ENCODE data around the gene CALN1.

Gene CALN1

DNA sequence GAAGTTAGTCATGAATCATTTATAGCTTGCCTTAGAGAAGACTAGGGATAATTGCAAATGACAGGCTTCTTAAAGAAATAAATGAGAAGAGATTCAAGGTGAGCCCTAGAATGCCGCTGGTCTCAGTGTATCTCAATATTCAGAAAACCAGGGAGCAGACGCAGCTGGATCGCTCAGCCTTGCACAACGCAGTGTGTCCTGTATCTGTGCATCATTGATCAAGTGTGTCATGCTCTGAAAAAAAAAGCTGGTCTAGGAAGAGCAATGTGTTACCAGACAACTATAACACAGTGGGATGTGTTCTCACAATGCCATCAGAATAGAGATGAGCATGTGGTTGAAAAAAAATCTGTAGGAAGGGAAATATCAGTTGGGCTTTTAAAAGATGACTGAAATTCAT is 230.1 kb downstream of the CALN1 start:
- DNase-seq (ENCODE audit: low read depth), result no peak

DNA sequence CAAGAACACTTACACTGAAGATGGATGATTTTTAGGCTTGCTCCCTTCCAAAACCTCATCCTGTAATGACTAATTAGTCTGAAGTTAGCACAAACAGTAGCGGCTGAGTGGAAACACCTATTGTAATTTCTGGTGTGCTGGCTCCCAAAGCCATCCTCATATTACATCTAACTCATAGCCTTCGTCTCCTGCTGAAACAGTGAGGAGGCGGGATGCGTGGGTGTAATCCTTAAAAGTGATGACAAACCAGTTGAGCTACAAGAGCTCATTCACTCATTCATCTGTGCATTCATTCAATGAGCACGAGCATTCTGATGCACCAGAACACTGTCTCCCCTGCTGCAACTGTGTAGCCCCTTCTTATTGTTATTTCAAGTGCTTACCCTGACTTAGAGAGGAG is 235.3 kb downstream of the CALN1 start:
- DNase-seq (ENCODE audit: low read depth), result no peak

DNA sequence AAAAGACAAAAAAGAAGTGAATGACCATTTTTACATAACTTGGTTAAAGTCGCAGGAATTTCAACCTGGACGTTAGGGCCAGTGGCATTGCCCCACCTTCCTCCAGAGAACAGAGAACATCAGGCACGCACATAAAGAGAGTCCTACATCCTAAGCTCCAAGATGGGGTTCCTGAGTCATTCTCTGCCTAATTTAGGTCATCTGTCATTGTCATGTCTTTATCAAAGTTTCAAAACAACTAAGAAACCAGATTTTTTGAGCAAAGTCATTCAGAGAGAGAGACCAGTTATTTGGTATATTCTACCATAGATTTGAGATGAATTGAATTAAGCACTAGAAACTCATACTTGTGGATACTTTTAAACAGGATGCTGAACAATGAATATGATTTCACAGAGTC is 241.7 kb downstream of the CALN1 start:
- DNase-seq (ENCODE audit: low read depth), result no peak

DNA sequence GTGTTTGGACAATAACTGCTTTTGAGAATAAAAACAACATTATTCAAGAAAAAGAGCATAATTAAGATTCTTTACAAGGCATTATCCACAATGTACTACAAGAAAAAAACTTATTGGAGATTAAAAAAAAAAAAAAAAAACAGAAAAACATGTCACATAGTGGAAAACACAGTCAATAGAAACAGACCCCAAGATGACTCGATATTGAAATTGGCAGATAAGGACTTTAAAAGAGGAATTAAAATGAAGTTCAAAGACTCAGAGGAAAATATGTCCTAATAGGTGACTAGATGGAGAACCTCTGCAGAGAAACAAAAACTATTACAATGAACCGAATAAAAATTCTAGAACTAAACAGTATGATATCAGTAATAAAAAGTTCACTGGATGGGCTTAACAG is 248.9 kb downstream of the CALN1 start:
- DNase-seq (ENCODE audit: low read depth), result no peak

DNA sequence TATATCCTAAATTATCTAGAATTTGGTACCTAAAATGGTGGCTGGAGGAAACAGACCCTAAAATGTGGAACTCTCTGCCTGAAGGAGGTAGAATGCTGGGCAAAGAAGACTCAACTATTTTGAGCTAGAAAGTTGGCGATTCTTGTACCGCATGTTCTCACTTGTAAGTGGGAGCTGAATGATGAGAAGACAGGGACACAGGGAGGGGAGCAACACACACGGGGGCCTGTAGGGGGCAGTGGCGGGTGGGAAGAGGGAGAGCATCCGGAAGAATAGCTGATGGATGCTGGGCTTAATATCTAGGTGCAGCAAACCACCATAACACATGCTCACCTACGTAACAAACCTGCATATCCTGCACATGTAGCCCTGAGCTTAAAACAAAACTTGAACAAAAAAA is 250.6 kb downstream of the CALN1 start:
- DNase-seq (ENCODE audit: low read depth), result no peak

DNA sequence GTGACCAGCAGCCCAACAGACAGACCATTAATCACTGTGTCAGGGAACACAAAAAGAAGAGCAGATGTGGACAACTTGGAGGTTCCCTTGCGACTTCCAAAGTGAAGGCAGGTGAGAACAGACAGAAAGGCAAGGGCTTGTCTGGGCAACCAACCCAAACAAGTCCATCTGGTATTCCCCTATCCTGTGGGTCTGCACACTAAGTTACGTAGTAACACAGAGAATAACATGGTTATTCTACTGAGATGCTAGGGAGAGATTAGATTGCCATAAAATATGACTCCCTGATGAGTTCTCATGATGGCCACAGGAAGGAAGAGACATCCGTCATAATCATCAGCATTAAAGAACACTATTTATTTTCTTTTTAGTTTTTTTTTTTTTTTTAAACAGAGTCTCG is 252.2 kb downstream of the CALN1 start:
- no peak for DNase-seq (ENCODE audit: low read depth)

DNA sequence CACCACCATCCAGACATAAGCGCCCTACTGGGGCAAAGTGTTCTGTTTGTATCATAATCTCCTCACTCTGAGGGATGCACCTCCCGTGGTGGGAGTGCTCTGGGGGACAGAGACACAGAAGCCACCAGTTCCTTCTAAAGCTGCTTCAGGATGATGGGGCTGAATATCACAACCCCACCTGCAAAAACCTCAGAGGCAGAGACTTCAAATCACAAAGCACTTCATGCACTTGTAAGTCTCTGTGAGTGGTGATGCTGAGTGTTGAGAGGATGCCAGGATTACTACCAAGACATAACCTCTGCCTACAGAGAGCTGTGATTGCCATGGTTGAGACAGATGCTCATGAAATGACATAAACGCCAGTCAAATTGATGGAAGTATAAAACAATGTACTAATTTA is 255.5 kb downstream of the CALN1 start:
- no peak for DNase-seq (ENCODE audit: low read depth)

DNA sequence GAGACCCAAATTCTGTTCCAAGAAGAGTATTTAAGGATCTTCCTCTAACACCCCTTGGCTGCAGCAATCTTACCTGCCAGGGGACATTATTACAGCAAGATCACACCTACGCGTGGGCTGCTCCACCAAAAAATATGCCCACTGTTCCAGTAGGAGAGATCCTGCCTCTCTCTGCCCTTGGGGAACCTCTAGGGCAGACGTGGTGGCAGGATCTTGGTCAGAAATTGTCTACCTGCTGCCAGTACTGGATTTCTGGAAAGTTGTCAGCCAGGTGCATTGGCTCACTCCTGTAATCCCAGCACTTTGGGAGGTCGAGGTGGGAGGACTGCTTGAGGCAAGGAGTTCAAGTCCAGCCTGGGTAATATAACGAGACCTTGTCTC is 259.0 kb downstream of the CALN1 start:
- no peak for DNase-seq (ENCODE audit: low read depth)

DNA sequence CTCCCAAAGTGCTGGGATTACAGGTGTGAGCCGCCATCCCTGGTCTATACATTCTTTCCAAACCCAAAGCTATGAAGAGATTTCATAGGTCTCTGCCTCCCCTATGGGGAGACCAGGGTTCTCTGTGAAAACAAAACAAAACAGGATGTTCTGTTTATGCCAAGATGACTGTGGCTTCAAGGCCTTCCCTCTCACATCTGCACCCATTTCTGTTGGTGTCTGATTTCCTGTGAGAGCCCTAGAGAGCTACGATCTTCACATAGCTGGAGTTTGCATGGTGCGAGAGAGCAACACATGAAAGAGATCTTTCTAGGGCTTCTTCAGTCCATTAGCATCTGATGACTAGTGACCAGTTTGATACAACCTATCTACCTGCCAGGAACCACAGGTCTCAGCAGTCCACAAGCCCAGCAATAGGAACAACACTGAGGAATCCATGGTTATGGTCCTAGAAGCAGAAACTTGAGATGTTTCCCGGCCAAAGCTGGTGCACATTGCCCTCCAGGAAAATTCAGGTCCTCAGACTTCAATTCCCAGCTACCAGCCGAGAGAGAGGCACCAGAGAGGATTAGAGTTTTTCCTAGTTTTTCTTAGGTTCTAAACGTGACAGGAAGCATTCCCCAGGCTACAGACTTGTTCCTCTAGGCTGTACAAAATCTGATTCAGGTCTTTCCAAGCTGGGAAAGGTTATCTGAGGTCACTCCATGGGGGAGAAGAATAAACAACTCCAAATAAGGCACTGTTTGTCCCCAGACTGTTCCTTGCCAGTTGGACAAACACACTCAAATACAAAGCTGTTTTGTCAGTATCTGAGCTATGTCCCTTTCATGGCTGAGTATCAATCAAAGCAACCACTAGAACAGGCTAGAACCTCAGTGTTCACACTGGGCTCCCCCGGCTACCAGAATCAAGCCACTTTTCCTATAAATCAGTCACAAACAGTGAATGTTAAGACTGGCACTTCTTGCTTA is 259.7 kb downstream of the CALN1 start:
- DNase-seq (ENCODE audit: low read depth), result no peak

DNA sequence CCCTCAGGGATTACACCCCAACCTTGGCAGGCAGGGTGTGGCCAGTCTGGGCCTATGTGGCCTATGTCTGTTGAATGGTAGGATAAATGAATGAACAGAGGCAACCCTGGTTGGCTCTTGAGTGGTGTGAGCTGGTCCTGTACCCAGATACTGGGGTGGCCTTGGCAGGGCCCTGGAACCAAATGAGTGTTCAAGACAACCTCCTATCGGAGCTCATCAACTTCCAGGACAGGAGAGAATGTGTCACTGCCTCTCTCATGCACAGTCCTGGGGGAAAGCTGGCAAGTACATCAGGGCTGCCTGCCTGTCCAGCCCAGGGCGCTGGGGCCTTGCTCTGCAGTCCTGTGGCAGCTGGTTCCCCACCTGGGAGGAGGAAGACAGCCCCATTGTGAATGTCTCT is 271.6 kb downstream of the CALN1 start:
- DNase-seq (ENCODE audit: low read depth), result no peak

DNA sequence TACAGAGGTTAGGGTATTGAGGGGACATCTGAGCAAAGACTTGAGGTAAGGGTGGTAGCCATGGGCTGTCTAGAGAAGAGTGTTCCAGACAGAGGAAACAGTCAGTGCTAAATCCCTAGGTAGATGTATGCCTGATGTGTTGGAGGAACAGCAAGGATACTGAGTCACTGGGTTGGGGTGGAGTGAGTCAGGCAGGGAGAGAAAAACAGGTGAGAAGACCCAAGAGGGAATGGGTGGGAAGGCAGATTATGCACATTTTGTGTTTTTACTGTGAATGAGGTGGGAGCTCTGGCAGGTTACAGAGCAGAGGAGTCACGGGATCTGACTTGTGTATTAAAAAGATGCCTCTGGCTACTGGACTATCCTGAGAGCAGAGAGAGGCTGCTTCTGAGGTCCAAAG is 285.0 kb downstream of the CALN1 start:
- DNase-seq (ENCODE audit: low read depth), result no peak

DNA sequence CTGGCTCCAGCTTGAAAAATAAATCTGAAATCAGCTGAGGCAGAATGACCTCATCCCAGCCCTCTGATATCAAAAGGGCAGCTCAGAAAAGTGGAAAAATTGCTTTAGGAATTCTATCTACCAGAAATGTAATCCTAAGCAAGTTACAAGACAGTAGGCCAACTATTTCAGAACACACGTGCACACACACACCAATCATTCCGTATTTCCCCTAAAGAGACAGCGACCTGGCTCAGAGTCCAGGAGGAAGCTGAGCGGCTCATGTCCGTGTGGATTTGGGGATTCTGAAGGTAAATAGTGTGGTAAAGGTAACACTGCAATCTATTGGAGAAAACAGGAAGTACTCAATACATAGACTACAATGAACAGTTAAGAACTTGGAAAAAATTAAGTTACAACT is 288.2 kb downstream of the CALN1 start:
- DNase-seq (ENCODE audit: low read depth), result no peak

DNA sequence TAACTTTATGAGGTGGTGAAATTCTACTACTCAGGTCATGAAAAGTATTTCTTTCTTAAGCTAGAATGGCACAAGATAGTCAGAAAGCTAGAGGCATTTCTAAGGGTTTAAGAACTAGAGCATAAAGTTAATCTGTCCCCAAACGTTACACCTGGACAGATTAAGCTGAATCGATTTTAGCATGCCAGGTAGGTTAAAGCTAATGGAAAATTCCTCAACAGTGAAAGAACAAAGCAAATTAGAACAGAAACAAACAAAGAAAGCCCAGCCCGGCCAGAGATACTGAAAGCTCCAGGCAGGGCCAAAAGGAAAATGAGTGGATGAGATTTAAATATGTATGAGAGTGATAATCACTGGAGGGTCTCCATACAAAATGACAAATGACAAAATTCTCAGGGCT is 293.8 kb downstream of the CALN1 start:
- no peak for DNase-seq (ENCODE audit: low read depth)

DNA sequence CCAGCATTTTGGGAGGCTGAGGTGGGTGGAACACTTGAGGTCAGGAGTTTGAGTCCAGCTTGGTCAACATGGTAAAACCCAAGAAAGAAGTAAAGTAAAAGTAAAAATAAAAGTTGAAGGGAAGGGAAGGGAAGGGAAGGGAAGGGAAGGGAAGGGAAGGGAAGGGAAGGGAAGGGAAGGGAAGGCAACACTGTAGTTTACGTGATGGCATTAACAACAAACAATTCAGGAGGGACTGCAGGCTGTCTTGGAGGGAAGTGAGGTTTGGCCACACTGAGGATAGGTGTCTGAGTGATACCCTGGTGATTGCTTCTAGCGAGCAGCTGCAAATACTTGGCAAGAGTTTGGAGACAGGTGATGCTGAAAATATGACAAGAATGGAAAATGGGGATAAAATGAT is 298.0 kb downstream of the CALN1 start:
- DNase-seq (ENCODE audit: low read depth), result no peak

DNA sequence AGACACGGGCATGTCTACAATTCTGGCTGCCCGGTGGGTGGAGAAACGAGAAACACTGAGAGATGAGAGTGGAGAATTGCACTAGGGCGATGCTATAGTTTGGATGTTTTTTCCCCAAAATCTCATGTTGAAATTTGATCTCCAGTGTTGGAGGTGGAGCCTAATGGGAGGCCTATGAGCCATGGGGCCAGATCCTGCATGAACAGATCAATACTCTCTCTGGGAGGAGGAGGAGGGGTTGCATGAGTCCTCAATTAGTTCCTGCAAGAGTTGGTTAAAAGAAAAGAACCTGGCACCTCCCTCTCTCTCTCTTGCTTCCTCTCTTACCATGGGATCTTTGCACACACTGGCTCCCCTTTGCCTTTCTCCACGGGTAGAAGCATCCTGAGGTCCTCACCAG is 299.1 kb downstream of the CALN1 start:
- DNase-seq (ENCODE audit: low read depth), result no peak

DNA sequence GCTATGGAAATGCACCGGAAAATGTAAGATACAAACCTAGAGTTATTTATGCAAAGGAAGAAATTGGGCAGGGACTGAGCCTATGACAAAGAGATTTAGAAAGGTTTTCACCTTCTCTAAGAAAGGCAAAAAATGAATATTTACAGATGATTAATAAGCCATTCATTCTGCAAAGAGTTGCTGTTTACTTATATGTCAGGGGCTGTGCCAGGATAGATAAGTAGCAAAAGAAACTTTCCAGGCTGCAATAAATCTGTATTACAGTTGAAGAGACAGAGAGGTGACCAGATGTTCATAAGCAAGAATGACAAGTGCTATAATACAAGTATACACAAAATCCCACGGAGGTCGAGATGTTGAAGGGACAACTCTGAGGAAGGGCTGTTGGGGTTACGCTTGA is 299.6 kb downstream of the CALN1 start:
- DNase-seq (ENCODE audit: low read depth), result no peak

DNA sequence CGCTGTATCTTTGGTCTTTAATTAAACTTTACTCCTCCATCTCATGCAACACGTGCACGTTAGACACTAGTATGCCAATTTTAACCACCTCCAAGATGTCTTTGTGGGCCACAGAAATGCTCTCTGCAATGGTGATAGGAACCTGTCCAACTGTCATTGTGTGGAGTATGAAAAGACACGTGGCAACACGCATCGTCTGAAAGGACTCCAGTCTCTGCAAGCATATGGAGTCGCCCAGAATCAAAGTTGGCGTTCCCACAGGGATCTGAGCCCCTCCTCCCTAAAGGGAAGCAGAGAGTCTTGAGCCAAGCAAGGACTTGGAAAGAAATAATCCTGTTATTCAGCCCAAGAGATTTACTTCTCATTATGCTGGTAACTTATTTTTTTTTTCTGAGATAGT is 301.1 kb downstream of the CALN1 start:
- DNase-seq (ENCODE audit: low read depth), result no peak

DNA sequence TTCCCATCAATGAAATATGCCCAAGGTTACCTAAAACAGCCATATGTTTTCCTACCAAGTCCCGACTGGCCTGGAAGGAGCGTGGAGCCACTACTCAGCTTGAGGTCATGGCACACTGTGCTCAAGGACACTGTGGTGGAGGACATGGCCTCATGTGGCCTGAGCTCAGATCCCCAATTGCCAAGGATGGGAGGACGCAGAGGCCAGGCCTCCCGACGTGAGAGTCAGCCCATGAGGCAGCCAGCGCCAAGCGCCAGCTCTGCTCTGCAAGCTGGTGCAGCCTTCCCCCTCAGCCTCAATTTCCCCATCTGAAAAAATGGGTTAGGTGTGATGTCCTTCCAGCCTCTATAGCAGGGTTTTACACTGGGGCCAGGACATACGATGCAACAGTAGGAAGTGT is 302.6 kb downstream of the CALN1 start:
- no peak for DNase-seq (ENCODE audit: low read depth)

DNA sequence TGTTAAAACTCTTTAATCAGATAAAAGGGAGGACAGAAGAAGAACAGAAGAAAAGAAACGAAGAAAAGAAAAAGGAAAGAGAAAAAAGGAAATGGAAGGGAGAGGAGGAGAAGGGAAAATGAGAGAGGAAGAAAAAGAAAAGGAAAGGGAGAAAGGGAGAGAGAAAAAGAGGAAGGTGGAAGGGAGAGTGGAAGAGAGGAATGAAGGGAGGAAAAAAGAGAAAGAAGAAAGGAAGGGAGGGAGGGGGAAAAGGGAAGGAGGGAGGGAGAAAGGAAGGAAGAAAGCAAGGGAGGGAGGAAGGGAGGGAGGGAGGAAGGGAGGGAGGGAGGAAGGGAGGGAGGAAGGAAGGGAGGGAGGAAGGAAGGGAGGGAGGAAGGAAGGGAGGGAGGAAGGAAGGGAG is 305.7 kb downstream of the CALN1 start:
- DNase-seq (ENCODE audit: low read depth), result no peak

DNA sequence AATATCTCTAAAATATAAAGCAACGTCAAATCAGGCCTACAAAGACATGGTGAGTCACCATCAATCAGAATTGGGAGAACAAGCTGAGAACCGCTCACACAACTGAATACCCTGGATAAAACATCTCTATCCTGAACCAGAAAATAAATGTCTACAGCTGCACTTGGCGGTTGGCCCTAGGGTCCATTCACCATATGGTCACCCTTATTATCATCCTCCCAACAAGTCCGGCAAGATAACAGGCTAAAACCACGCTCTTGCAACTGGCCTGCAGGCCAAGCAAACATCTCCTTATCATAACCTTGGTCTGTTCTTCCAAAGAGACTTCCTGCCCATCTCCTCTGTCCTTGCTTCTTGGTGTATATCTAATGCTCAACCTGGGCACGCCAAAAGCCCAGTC is 310.7 kb downstream of the CALN1 start:
- DNase-seq (ENCODE audit: low read depth), result no peak

DNA sequence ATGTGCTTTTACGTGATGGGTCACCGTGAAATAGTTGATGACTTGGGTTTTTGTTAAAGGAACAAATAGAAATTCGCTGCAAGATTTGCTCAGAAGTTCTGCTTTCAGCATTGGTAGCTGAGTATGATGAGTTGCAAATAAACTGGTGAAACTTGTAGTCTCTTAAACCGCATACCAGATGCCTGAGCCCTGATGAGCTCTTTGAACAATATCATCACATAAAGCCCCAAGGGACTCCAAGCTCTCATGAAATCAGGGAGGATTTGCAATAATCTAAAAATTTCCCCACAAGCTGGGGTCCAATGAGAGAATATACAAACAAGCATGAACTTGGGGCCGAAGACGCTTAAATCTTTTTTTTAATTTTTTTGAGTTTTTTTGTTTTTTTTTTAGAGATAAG is 312.4 kb downstream of the CALN1 start:
- no peak for DNase-seq (ENCODE audit: low read depth)

DNA sequence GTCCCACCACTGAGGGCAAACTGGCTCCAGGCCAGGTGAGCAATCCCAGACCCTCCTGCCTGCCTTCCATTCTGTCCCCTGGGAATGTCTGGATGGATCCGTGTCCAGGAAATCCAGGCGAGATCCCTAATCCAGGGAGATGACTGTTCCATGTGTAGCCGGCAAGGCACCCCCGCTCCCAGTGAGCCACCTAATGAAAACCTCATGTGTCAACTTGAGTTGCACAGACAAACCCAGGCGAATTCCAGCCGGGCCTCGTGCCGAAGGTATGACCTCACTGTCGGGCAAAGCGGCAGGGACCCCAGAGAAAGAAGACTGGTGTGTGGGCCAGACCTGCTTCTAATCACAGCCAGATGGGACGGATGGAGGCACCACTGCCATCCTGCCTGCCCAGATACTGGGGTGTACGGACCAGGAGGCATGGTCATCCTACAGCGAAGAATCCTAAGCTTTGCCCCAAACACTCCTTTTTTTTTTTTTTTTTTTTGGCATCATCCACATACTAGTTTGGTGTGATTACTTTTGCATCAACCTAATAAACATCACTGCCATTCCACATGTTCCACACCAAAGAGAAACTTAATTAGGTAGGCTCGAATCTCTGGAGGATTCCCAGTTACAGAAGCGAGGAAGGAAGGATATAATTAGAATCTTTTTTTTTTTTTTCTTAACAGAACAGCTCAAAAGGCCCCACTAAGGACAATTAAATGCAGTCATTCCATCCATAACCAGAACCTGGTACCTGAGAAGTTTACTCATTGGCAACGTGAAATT is 313.1 kb downstream of the CALN1 start:
- DNase-seq (ENCODE audit: low read depth), result no peak

DNA sequence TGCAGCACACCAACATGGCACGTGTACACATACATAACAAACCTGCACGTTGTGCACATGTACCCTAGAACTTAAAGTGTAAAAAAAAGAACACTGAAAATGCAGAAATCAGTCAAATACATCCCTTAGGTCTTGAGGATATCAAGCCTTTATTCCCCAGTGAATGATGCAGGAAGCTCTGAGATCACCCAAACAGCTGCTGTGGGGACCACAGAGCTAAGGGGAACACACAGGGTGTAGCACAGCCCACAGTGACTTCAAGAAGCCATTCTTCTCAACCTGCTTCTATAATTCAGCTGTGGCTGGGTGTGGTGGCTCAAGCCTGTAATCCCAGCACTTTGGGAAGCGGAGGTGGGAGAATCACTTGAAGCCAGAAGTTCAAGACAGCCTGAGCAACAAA is 314.9 kb downstream of the CALN1 start:
- no peak for DNase-seq (ENCODE audit: low read depth)

DNA sequence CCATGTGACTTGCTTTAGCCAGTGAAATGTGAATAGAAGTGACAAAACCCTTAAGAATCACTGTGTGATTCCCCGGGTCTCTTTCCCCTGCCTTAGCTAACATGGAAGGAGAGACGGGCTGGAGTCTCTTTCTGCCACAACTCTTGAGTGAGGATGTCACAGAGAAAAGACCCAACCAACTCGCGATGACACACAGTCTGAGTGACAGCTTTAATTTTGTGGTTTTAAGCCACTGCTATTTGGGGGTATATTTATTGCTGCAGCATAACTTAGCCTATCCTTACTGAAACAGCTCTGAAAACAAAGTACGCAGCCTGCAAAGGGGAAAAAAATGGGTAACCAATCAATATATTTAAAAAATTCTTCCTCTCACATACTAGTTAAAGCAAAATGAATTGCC is 319.4 kb downstream of the CALN1 start:
- DNase-seq (ENCODE audit: low read depth), result no peak
